Bronchial epithelial cell (primary cell): Measurements from ENCODE around the gene SRPK2. TPM values are rescaled to one million over a fixed set of nuclear protein-coding genes. Genes with fewer than 3 reads are reported as not detected.
A peak's percentile ranks its signal among the peaks of the same experiment; 100 is the strongest.
"Not testable (repeated sequence)": the region's sequence is repeated elsewhere in the genome, so short reads cannot be mapped to it uniquely, and the experiment has no call there.

Experiments
- DNase-seq: peaks from one replicate; pipeline ENCODE4 v3.0.0-alpha.2; 2010; ENCODE audit warnings: low read depth
- FAIRE-seq: peaks from 2 replicates; lab custom pipeline; 2011; peaks lifted over from hg19 to GRCh38; lab: Jason Lieb, UNC
- H3K27me3 ChIP-seq: 2 replicates; pipeline ENCODE4 v1.5.1; 2011; ENCODE audit warnings: low read length; ENCODE audit not compliant: control insufficient read depth, insufficient read depth
- H3K36me3 ChIP-seq: 2 replicates; pipeline ENCODE4 v1.5.1; 2011; ENCODE audit warnings: low read length; ENCODE audit not compliant: control insufficient read depth, insufficient read depth
- H3K4me3 ChIP-seq: 2 replicates; pipeline ENCODE4 v1.5.1; 2011; ENCODE audit warnings: mild to moderate bottlenecking, low read depth, low read length, control low read depth
- total RNA-seq: library from RNA; depleted of rRNA; stranded (reverse); fragments of >200 nt; gene quantifications from 2 replicates; pipeline ENCODE4 v1.2.1, GENCODE V29; 2014
- TF ChIP-seq, protein P1 (sequence below): IDR thresholded peaks from 2 replicates; pipeline ENCODE4 v1.5.1; 2011; ENCODE audit warnings: mild to moderate bottlenecking, moderate library complexity, low read length, control low read depth, inconsistent platforms; ENCODE audit not compliant: insufficient read depth, severe bottlenecking

The SRPK2 gene
- total RNA-seq: 43.4 and 70.0 TPM in 2 replicates

GRCh38 chr7:105388356-105389087, at the start of gene SRPK2:
Gene SRPK2, minus strand, starts transcription at chr7:105388921.
- Histone ChIP-seq H3K4me3 (peak within 1 kb of the TSS; percentile 57), H3K27me3 (no peaks in the 10 kb centered on the region), H3K36me3 (peaks cover 1% of the 10 kb centered on the region)
- DNase-seq (no peak), FAIRE-seq (no peak)
- TF ChIP-seq, protein P1, sequence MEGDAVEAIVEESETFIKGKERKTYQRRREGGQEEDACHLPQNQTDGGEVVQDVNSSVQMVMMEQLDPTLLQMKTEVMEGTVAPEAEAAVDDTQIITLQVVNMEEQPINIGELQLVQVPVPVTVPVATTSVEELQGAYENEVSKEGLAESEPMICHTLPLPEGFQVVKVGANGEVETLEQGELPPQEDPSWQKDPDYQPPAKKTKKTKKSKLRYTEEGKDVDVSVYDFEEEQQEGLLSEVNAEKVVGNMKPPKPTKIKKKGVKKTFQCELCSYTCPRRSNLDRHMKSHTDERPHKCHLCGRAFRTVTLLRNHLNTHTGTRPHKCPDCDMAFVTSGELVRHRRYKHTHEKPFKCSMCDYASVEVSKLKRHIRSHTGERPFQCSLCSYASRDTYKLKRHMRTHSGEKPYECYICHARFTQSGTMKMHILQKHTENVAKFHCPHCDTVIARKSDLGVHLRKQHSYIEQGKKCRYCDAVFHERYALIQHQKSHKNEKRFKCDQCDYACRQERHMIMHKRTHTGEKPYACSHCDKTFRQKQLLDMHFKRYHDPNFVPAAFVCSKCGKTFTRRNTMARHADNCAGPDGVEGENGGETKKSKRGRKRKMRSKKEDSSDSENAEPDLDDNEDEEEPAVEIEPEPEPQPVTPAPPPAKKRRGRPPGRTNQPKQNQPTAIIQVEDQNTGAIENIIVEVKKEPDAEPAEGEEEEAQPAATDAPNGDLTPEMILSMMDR: no peak

DNA sequence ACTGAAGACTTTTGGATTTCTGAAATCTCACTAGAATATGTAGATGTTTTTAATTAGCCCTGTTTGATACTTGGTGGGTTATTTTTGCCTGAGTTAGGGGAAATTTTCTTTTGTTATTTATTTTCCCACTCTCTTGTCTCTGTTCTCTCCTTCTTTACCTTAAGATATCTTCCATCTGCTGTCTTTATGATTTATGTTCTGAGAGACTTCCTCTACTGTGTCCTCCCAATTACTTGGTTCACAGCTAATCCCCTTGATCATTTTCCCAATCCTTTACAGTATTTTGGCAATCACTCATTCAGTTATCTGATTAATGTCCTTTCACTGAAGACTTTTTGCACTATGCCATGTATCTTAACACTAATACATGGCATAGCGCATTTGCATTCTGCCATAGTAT, 49.5 kb upstream of the SRPK2 start:
- FAIRE-seq (no peak), DNase-seq (no peak)
- Histone ChIP-seq H3K36me3 (no peaks in the 10 kb centered on the region), H3K4me3 (no peak overlapping the region), H3K27me3 (no peaks in the 10 kb centered on the region)
- TF ChIP-seq, protein P1: no peak

- H3K27me3 ChIP-seq, H3K4me3 ChIP-seq, DNase-seq, FAIRE-seq, H3K36me3 ChIP-seq: not testable (repeated sequence)
These were observed 48.6 kb upstream of the SRPK2 start for GRCh38 chr7:105437356-105437755.

DNA sequence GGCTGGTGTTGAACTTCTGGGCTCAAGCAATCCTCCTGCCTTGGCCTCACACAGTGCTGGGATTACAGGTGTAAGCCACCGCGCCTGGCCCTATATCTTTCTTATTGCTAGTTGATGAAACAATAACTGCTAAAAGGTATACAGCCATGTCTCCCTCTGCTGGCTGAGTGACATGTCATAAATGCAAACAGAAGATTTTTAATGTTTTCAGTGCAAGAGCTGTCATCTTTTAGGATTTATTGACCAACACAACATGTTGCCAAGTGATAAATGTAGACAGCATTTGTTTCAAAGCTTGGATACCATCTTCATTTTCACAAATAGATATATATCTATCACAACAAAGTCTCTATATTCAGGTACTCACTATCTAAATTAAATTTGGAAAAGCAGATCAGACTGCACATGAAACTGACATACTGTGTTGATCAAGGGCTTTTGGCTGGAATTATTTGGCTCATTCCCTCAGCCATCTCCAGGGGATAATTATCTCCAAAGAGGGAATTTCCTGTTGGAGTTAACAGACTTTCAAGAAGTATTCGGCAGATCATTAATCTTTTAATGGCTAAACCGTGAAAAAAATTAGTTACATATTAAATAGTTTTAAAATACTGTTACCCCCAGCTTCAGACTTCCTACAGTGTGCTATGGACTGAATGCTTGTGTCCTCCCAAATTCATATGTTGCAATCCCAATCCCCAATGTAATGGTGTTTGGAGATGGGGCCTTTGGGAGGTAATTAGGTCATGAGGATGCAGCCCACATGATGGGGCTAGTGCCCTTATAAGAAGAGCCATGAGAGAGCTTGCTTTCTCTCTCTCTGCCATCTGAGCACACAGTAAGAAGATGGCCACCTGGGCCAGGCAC, 41.3 kb upstream of the SRPK2 start:
- no peak for FAIRE-seq
- peak; percentile 63 for DNase-seq
- no peak overlapping the region for H3K4me3 ChIP-seq
- H3K27me3 ChIP-seq: no peaks in the 10 kb centered on the region
- no peaks in the 10 kb centered on the region for H3K36me3 ChIP-seq
- TF ChIP-seq, protein P1: peak; percentile 48

GRCh38 chr7:105426606-105427146, 38.0 kb upstream of the SRPK2 start:
- FAIRE-seq (no peak), DNase-seq (no peak)
- Histone ChIP-seq H3K36me3 (no peaks in the 10 kb centered on the region), H3K4me3 (no peak overlapping the region), H3K27me3 (no peaks in the 10 kb centered on the region)
- TF ChIP-seq, protein P1: no peak

GRCh38 chr7:105423987-105424386, 35.3 kb upstream of the SRPK2 start:
- no peak overlapping the region for H3K4me3 ChIP-seq
- FAIRE-seq (no peak), DNase-seq (no peak)
- no peaks in the 10 kb centered on the region for H3K27me3 ChIP-seq
- TF ChIP-seq, protein P1: no peak
- no peaks in the 10 kb centered on the region for H3K36me3 ChIP-seq
